Small intestine (tissue), 7 donors: ENCODE data around the gene CLPTM1L. TPM values are rescaled to one million over a fixed set of nuclear protein-coding genes. Genes with fewer than 3 reads are reported as not detected.
"Not testable (repeated sequence)": the region's sequence is repeated elsewhere in the genome, so short reads cannot be mapped to it uniquely, and the experiment has no call there.

Source experiments
- DNase-seq, 2 donors: peaks; one replicate each; pipeline versions ENCODE4 v3.0.0 to v3.0.0-alpha.2; 2013
- FAIRE-seq: peaks from 2 replicates; lab custom pipeline; 2012; peaks lifted over from hg19 to GRCh38; lab: Jason Lieb, UNC
- H3K27ac ChIP-seq, 3 donors: one replicate each; pipeline ENCODE4 v1.5.1; 2013; ENCODE audit warnings: low read length in 2 of 3, mild to moderate bottlenecking in 2 of 3, control low read depth in 1 of 3, inconsistent platforms in 1 of 3, low read depth in 1 of 3, moderate library complexity in 1 of 3
- H3K27me3 ChIP-seq, 3 donors: one replicate each; pipeline ENCODE4 v1.6.1; 2013; ENCODE audit warnings: low read length in 3 of 3, inconsistent platforms in 1 of 3; ENCODE audit not compliant: control insufficient read depth in 3 of 3, insufficient read depth in 3 of 3
- H3K36me3 ChIP-seq, 3 donors: one replicate each; pipeline ENCODE4 v1.6.1; 2013; ENCODE audit warnings: low read length in 3 of 3, inconsistent platforms in 1 of 3, low read depth in 1 of 3, mild to moderate bottlenecking in 1 of 3, moderate library complexity in 1 of 3; ENCODE audit not compliant: control insufficient read depth in 3 of 3, insufficient read depth in 2 of 3
- H3K4me1 ChIP-seq, 3 donors: one replicate each; pipeline ENCODE4 v1.6.1; 2013; ENCODE audit warnings: low read length in 2 of 3, inconsistent platforms in 1 of 3, low read depth in 1 of 3, mild to moderate bottlenecking in 1 of 3, moderate library complexity in 1 of 3; ENCODE audit not compliant: control insufficient read depth in 3 of 3, insufficient read depth in 2 of 3
- H3K4me3 ChIP-seq, 3 donors: one replicate each; pipeline ENCODE4 v1.5.1; 2013; ENCODE audit warnings: low read length in 3 of 3, control low read depth in 1 of 3, inconsistent platforms in 1 of 3, low read depth in 1 of 3, mild to moderate bottlenecking in 1 of 3, moderate library complexity in 1 of 3
- H3K9me3 ChIP-seq, 2 donors: one replicate each; pipeline ENCODE4 v1.6.1; 2013; ENCODE audit warnings: low read depth in 1 of 2, low read length in 1 of 2; ENCODE audit not compliant: control insufficient read depth in 2 of 2, insufficient read depth in 1 of 2
- WGBS, 3 donors: extraction: QIAGEN DNeasy Blood & Tissue Kit; methylation state at CpG; one replicate each; pipeline ENCODE4 v1.1.7; 2013; 5-methylcytosine and 5-hydroxymethylcytosine counted together
- polyA plus RNA-seq, 4 donors: library from polyadenylated mRNA; stranded (reverse) in 3 of 4; unstranded in 1 of 4; fragments of 200-250 nt in 3 of 4; fragments of 120-200 nt in 1 of 4; gene quantifications; one replicate each; pipeline versions ENCODE4 v1.2.1 to v1.2.3, GENCODE V29; 2013
- donor health status: healthy with polysubstance abuse.
- donor health status: control.
- donor health status: control.
- donor health status: Bipolar disorder and iron deficiency.
- donor health status: healthy.

CLPTM1L gene
- polyA plus RNA-seq, 4 donors = 45.8 to 99.7 (median 75.6) TPM

DNA sequence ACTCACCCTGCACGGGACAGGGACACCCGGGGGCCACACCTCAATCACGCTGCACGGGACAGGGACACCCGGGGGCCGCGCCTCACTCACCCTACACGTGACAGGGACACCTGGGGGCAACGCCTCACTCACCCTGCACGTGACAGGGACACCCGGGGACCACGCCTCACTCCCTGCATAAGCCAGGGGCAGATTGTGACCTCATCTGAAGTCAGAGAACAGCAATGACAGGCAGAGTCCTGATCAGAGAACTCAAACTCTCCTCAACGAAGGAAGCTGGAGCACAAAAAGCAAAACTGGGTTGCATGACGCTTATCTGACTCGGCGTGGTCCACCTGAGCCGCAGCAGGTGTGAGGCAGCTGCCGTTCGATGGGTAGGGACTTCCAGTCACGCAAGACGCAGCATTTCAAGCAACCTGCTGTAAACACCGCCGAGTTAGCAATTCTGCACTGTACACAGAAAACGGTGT, 53.3 kb downstream of the CLPTM1L start:
- Histone ChIP-seq H3K4me1 (peaks cover 0 to 12% (median 10%) of the 10 kb centered on the region in 3 donors), H3K27ac (peak overlapping the region; percentile 8 to 66 (median 22)), H3K36me3 (peaks cover 0 to 8% (median 0%) of the 10 kb centered on the region in 3 donors), H3K4me3 (no peak overlapping the region), H3K27me3 (peaks cover 0 to 9% (median 3%) of the 10 kb centered on the region in 3 donors), H3K9me3 (peaks cover 0 to 6% of the 10 kb centered on the region in 2 donors)
- FAIRE-seq (no peak), DNase-seq (peak; percentile 74 to 82)
- WGBS, 3 donors = 18 to 60% (median 29%) methylated on average over 24 of the region's 24 CpGs

DNA sequence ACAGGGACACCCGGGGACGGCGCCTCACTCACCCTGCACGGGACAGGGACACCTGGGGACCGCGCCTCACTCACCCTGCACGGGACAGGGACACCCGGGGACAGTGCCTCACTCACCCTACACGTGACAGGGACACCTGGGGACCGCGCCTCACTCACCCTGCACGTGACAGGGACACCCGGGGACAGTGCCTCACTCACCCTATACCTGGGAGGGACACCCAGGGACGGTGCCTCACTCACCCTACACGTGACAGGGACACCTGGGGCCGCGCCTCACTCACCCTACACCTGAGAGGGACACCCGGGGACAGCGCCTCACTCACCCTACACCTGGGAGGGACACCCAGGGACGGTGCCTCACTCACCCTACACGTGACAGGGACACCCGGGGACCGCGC, 53.9 kb downstream of the CLPTM1L start:
- H3K9me3 ChIP-seq, H3K27me3 ChIP-seq, FAIRE-seq, H3K36me3 ChIP-seq, H3K4me3 ChIP-seq, H3K27ac ChIP-seq: not testable (repeated sequence)
- H3K4me1 ChIP-seq = peaks cover 0 to 12% (median 10%) of the 10 kb centered on the region in 3 donors
- DNase-seq = peak in 1 of 2 donors; percentile 20
- WGBS, 3 donors = 45 to 70% (median 56%) methylated on average over 19 to 24 of the region's 24 CpGs

- H3K4me3 ChIP-seq, H3K9me3 ChIP-seq, FAIRE-seq, H3K27ac ChIP-seq, DNase-seq, H3K27me3 ChIP-seq, H3K4me1 ChIP-seq, H3K36me3 ChIP-seq: not testable (repeated sequence)
- 86 to 96% (median 87%) methylated on average over 7 to 32 of the region's 32 CpGs for WGBS, 3 donors
These were observed 55.3 kb downstream of the CLPTM1L start for GRCh38 chr5:1289559-1289958.

DNA sequence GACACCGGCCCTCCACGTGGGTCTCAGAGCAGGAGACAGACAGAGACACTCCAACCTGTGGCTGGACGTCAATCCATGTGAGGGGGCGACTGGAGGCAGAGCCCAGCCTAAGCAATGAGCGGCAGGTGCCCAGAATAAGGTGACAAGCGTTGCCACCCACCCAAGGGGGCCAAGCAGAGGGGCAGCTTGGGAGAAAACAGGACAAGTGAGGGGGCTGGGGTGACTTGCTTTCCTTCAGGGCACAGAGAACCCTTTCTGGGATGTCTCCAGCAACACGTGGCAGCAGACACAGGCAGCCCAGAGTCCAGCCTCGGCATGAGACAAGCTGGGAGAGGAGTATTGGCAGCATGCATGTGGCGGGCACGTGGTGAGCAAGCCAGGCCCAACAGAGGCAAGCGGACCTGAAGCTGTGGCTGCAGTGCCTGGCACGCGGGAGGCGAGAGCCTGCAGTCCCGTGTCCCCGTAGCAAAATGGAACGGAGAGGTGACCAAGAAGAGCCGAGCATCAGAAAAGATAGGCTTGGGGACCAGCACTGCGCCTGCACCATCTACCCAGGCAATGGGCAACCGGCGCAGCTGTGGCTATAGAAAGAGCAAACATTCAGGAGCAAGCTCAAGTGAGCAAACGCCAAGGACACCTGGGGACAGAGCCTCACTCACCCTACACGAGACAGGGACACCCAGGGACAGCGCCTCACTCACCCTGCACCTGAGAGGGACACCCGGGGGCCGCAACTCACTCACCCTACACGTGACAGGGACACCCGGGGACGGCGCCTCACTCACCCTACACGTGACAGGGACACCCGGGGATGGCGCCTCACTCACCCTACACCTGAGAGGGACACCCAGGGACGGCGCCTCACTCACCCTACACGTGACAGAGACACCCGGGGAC, 56.2 kb downstream of the CLPTM1L start:
- Histone ChIP-seq H3K36me3 (peaks cover 0 to 10% (median 0%) of the 10 kb centered on the region in 3 donors), H3K4me3 (no peak overlapping the region), H3K4me1 (peaks cover 0 to 10% (median 3%) of the 10 kb centered on the region in 3 donors), H3K27ac (no peak overlapping the region), H3K27me3 (peaks cover 0 to 3% (median 0%) of the 10 kb centered on the region in 3 donors), H3K9me3 (peaks cover 0 to 6% of the 10 kb centered on the region in 2 donors)
- 94 to 95% (median 94%) methylated on average over 37 of the region's 37 CpGs for WGBS, 3 donors
- FAIRE-seq (no peak), DNase-seq (peak in 1 of 2 donors; percentile 10)

DNA sequence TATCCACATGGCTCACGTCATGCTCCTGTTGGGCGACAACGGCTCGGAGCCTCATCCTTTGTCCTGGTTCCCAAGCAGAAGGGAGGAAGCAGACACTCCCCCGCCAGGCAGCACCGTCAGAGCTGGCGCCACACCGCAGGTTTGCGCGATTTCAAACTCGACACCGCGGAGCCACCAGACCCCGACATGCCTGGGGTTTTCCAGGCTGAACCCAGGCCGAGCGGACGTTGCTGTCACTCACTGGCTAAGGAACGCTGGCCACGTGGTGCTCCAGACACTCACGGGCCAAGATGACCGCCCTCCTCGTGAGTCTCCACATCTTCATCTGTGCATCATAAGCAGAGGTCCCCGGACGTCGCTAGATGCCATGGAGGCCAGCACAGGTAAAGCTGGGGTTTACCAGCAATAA, 59.0 kb downstream of the CLPTM1L start:
- whole genome bisulfite sequencing, 3 donors = 94 to 97% (median 96%) methylated on average over 25 of the region's 25 CpGs

GRCh38 chr5:1285141-1285540, 59.8 kb downstream of the CLPTM1L start:
- 90 to 94% (median 91%) methylated on average over 10 to 12 of the region's 12 CpGs for WGBS, 3 donors
- FAIRE-seq = no peak
- H3K36me3 ChIP-seq = peaks cover 0 to 8% (median 0%) of the 10 kb centered on the region in 3 donors
- DNase-seq = no peak
- no peaks in the 10 kb centered on the region for H3K27me3 ChIP-seq
- H3K4me1 ChIP-seq = no peaks in the 10 kb centered on the region
- H3K4me3 ChIP-seq = no peak overlapping the region
- peaks cover 0 to 6% of the 10 kb centered on the region in 2 donors for H3K9me3 ChIP-seq
- H3K27ac ChIP-seq = no peak overlapping the region

More for the DNA sequence above, 59.0 kb downstream of the CLPTM1L start:
- Histone ChIP-seq H3K27ac (no peak overlapping the region), H3K4me3 (no peak overlapping the region), H3K9me3 (peaks cover 0 to 6% of the 10 kb centered on the region in 2 donors), H3K27me3 (no peaks in the 10 kb centered on the region), H3K4me1 (no peaks in the 10 kb centered on the region), H3K36me3 (peaks cover 0 to 8% (median 0%) of the 10 kb centered on the region in 3 donors)
- FAIRE-seq (no peak), DNase-seq (no peak)

DNA sequence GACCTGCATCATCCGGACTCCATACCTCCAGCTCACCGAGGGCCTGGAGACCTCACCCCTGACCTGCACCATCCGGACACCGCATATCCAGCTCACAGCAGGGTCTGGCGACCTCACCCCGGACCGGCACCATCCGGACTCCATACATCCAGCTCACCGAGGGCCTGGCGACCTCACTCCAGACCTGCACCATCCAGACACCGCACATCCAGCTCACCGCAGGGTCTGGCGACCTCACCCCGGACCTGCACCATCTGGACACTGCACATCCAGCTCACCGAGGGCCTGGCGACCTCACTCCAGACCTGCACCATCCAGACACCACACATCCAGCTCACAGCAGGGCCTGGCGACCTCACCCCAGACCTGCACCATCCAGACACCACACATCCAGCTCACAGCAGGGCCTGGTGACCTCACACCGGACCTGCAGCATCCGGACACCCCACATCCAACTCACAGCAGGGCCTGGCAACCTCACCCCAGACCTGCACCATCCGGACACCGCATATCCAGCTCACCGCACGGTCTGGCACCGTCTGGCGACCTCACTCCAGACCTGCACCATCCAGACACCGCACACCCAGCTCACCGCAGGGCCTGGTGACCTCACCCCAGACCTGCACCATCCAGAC, 60.4 kb downstream of the CLPTM1L start:
- 86 to 89% (median 89%) methylated on average over 26 to 27 of the region's 27 CpGs for WGBS, 3 donors
- H3K9me3 ChIP-seq, H3K27me3 ChIP-seq, H3K4me1 ChIP-seq, H3K4me3 ChIP-seq, H3K27ac ChIP-seq, DNase-seq, FAIRE-seq: not testable (repeated sequence)
- H3K36me3 ChIP-seq = peaks cover 0 to 11% (median 0%) of the 10 kb centered on the region in 3 donors

GRCh38 chr5:1283729-1284041, 61.2 kb downstream of the CLPTM1L start:
- H3K9me3 ChIP-seq, DNase-seq: not testable (repeated sequence)
- 89 to 92% (median 91%) methylated on average over 16 of the region's 16 CpGs for WGBS, 3 donors

More at GRCh38 chr5:1283729-1284041, 61.2 kb downstream of the CLPTM1L start:
- FAIRE-seq, H3K27ac ChIP-seq, H3K4me1 ChIP-seq, H3K4me3 ChIP-seq, H3K27me3 ChIP-seq: not testable (repeated sequence)
- peaks cover 0 to 14% (median 0%) of the 10 kb centered on the region in 3 donors for H3K36me3 ChIP-seq
